Left renal pelvis (tissue), 4 donors: ENCODE data around the gene REXO1. TPM values are rescaled to one million over a fixed set of nuclear protein-coding genes. Genes with fewer than 3 reads are reported as not detected.
"Not testable (repeated sequence)": the region's sequence is repeated elsewhere in the genome, so short reads cannot be mapped to it uniquely, and the experiment has no call there.

Experiments used
- DNase-seq, 4 donors: peaks; one replicate each; pipeline ENCODE4 v3.0.0-alpha.2; 2013; ENCODE audit warnings: low read depth in 4 of 4, low spot score in 3 of 4
- polyA plus RNA-seq, 4 donors: library from polyadenylated mRNA; unstranded; fragments of 120-200 nt; gene quantifications; one replicate each; pipeline ENCODE4 v1.2.1, GENCODE V29; 2013; ENCODE audit not compliant: insufficient read length in 4 of 4

The REXO1 gene
- polyA plus RNA-seq, 4 donors, result 20.5 to 30.3 (median 21.7) TPM

GRCh38 chr19:1877280-1877660, 29.0 kb upstream of the REXO1 start:
- DNase-seq, result not testable (repeated sequence)

GRCh38 chr19:1876496-1877279, 28.4 kb upstream of the REXO1 start:
- DNase-seq, result not testable (repeated sequence)

GRCh38 chr19:1875646-1876495, 27.6 kb upstream of the REXO1 start:
- DNase-seq, result peak in 2 of 4 donors; percentile 75 to 81

GRCh38 chr19:1875265-1875645, 27.0 kb upstream of the REXO1 start:
- not testable (repeated sequence) for DNase-seq

GRCh38 chr19:1874554-1875185, 26.4 kb upstream of the REXO1 start:
- no peak for DNase-seq

- no peak for DNase-seq
These were observed 25.5 kb upstream of the REXO1 start for GRCh38 chr19:1873524-1874473.

GRCh38 chr19:1872807-1873523, 24.7 kb upstream of the REXO1 start:
- DNase-seq, result no peak

GRCh38 chr19:1871630-1872029, 23.3 kb upstream of the REXO1 start:
- no peak for DNase-seq

GRCh38 chr19:1871140-1871597, 22.9 kb upstream of the REXO1 start:
- no peak for DNase-seq

- no peak for DNase-seq
These were observed 20.7 kb upstream of the REXO1 start for GRCh38 chr19:1868971-1869370.

GRCh38 chr19:1867349-1867724, 19.1 kb upstream of the REXO1 start:
- DNase-seq, result no peak

GRCh38 chr19:1866693-1867348, 18.5 kb upstream of the REXO1 start:
- no peak for DNase-seq

- no peak for DNase-seq
These were observed 17.1 kb upstream of the REXO1 start for GRCh38 chr19:1865172-1866010.

- DNase-seq, result no peak
These were observed 16.3 kb upstream of the REXO1 start for GRCh38 chr19:1864480-1865171.

GRCh38 chr19:1863638-1864479, 15.6 kb upstream of the REXO1 start:
- peak in 3 of 4 donors; percentile 79 to 82 (median 81) for DNase-seq

GRCh38 chr19:1863328-1863637, 15.0 kb upstream of the REXO1 start, which contains the start of gene KLF16:
KLF16 (minus strand) TSS chr19:1863579; CDS start chr19:1863497, 82 bp downstream.
- no peak for DNase-seq
